Measurements from ENCODE around the gene CLEC4M.

The CLEC4M gene

GRCh38 chr19:7795555-7796161 lies 32.6 kb downstream of the CLEC4M start:
- no peak for TF ChIP-seq CTCF (IDR thresholded peaks at IDR 0.05; ENCODE audit: low read depth, low read length)
- DNase-seq (ENCODE audit: low read depth in 2 of 2), result peak in 1 of 2 donors; percentile 34
- no peak overlapping the region for H3K4me3 ChIP-seq (replicated peaks in 1 of 2; ENCODE audit: low read depth in 2 of 2, low read length in 2 of 2)

GRCh38 chr19:7799640-7800355 lies 36.8 kb downstream of the CLEC4M start:
- peak; percentile 76 to 87 for DNase-seq (ENCODE audit: low read depth in 2 of 2)
- peak; percentile 52 for TF ChIP-seq CTCF (IDR thresholded peaks at IDR 0.05; ENCODE audit: low read depth, low read length)
- H3K4me3 ChIP-seq (replicated peaks in 1 of 2; ENCODE audit: low read depth in 2 of 2, low read length in 2 of 2), result peak overlapping the region; percentile 13 to 32

- DNase-seq (ENCODE audit: low read depth in 2 of 2), result no peak
- no peak overlapping the region for H3K4me3 ChIP-seq (replicated peaks in 1 of 2; ENCODE audit: low read depth in 2 of 2, low read length in 2 of 2)
- no peak for TF ChIP-seq CTCF (IDR thresholded peaks at IDR 0.05; ENCODE audit: low read depth, low read length)
Measured at GRCh38 chr19:7801020-7801570, 38.1 kb downstream of the CLEC4M start.

GRCh38 chr19:7806234-7806633 lies 43.2 kb downstream of the CLEC4M start:
- no peak for TF ChIP-seq CTCF (IDR thresholded peaks at IDR 0.05; ENCODE audit: low read depth, low read length)
- no peak for DNase-seq (ENCODE audit: low read depth in 2 of 2)
- no peak overlapping the region for H3K4me3 ChIP-seq (replicated peaks in 1 of 2; ENCODE audit: low read depth in 2 of 2, low read length in 2 of 2)

- TF ChIP-seq CTCF (IDR thresholded peaks at IDR 0.05; ENCODE audit: low read depth, low read length), result no peak
Measured at GRCh38 chr19:7806876-7807275, 43.8 kb downstream of the CLEC4M start.

GRCh38 chr19:7808108-7808507 lies 45.1 kb downstream of the CLEC4M start:
- no peak overlapping the region for H3K4me3 ChIP-seq (replicated peaks in 1 of 2; ENCODE audit: low read depth in 2 of 2, low read length in 2 of 2)
- no peak for TF ChIP-seq CTCF (IDR thresholded peaks at IDR 0.05; ENCODE audit: low read depth, low read length)
- DNase-seq (ENCODE audit: low read depth in 2 of 2), result no peak

More at GRCh38 chr19:7806876-7807275, 43.8 kb downstream of the CLEC4M start:
- DNase-seq (ENCODE audit: low read depth in 2 of 2), result no peak
- H3K4me3 ChIP-seq (replicated peaks in 1 of 2; ENCODE audit: low read depth in 2 of 2, low read length in 2 of 2), result no peak overlapping the region

Measured in cardiac fibroblast (primary cell).